Forelimb muscle (tissue), 1 donor: ENCODE data around the gene CDKAL1. TPM values are rescaled to one million over a fixed set of nuclear protein-coding genes. Genes with fewer than 3 reads are reported as not detected.
"Not testable (repeated sequence)": the region's sequence is repeated elsewhere in the genome, so short reads cannot be mapped to it uniquely, and the experiment has no call there.

Source experiments
- DNase-seq: peaks from one replicate; pipeline ENCODE4 v3.0.0-alpha.2; 2013; ENCODE audit warnings: low read depth
- polyA plus RNA-seq: library from polyadenylated mRNA; unstranded; fragments of 120-200 nt; gene quantifications from one replicate; pipeline ENCODE4 v1.2.1, GENCODE V29; 2013; ENCODE audit not compliant: insufficient read length

CDKAL1 gene
- polyA plus RNA-seq, 1 donor = 12.7 TPM

GRCh38 chr6:21071780-21072468 is 537.7 kb downstream of the CDKAL1 start:
- no peak for DNase-seq

GRCh38 chr6:21073318-21073839 is 539.1 kb downstream of the CDKAL1 start:
- no peak for DNase-seq

- DNase-seq = no peak
These were observed 540.2 kb downstream of the CDKAL1 start for GRCh38 chr6:21074484-21074883.

GRCh38 chr6:21075986-21076385 is 541.7 kb downstream of the CDKAL1 start:
- DNase-seq = no peak

- no peak for DNase-seq
These were observed 544.2 kb downstream of the CDKAL1 start for GRCh38 chr6:21078497-21078896.

- DNase-seq = peak; percentile 11
These were observed 545.3 kb downstream of the CDKAL1 start for GRCh38 chr6:21079468-21080048.

GRCh38 chr6:21080221-21080620 is 546.0 kb downstream of the CDKAL1 start:
- no peak for DNase-seq

- no peak for DNase-seq
These were observed 547.8 kb downstream of the CDKAL1 start for GRCh38 chr6:21082091-21082490.

GRCh38 chr6:21083708-21084107 is 549.5 kb downstream of the CDKAL1 start:
- no peak for DNase-seq

GRCh38 chr6:21084656-21085055 is 550.4 kb downstream of the CDKAL1 start:
- no peak for DNase-seq

GRCh38 chr6:21085211-21085610 is 551.0 kb downstream of the CDKAL1 start:
- no peak for DNase-seq

- no peak for DNase-seq
These were observed 551.4 kb downstream of the CDKAL1 start for GRCh38 chr6:21085643-21086042.

- DNase-seq = no peak
These were observed 552.9 kb downstream of the CDKAL1 start for GRCh38 chr6:21087188-21087587.

- DNase-seq = no peak
These were observed 557.2 kb downstream of the CDKAL1 start for GRCh38 chr6:21091411-21091810.

- not testable (repeated sequence) for DNase-seq
These were observed 558.0 kb downstream of the CDKAL1 start for GRCh38 chr6:21092231-21092772.

- no peak for DNase-seq
These were observed 561.2 kb downstream of the CDKAL1 start for GRCh38 chr6:21095462-21095861.

GRCh38 chr6:21098134-21098533 is 563.9 kb downstream of the CDKAL1 start:
- DNase-seq = no peak

GRCh38 chr6:21098744-21099143 is 564.5 kb downstream of the CDKAL1 start:
- DNase-seq = no peak

GRCh38 chr6:21099338-21100314 is 565.4 kb downstream of the CDKAL1 start:
- no peak for DNase-seq

- DNase-seq = no peak
These were observed 566.7 kb downstream of the CDKAL1 start for GRCh38 chr6:21100991-21101390.

- no peak for DNase-seq
These were observed 567.4 kb downstream of the CDKAL1 start for GRCh38 chr6:21101694-21102093.

GRCh38 chr6:21102201-21102600 is 567.9 kb downstream of the CDKAL1 start:
- no peak for DNase-seq
